Omental fat pad (tissue), 4 donors: ENCODE data around the gene NELFB. TPM values are rescaled to one million over a fixed set of nuclear protein-coding genes. Genes with fewer than 3 reads are reported as not detected.

Source experiments
- ATAC-seq: fragments of 150-250 bp; one replicate; pipeline ENCODE4 v1.9.1; 2016; ENCODE audit warnings: mild to moderate bottlenecking, moderate library complexity; ENCODE audit not compliant: low FRiP score
- DNase-seq: peaks from one replicate; pipeline ENCODE4 v3.0.0-alpha.2; 2019; ENCODE audit warnings: low spot score
- CTCF ChIP-seq, 3 donors: fragments of 450-650 bp; IDR thresholded peaks; one replicate each; pipeline ENCODE4 v1.5.1; 2016 to 2017; ENCODE audit warnings: antibody characterized with exemption in 3 of 3, mild to moderate bottlenecking in 3 of 3, moderate library complexity in 2 of 3
- total RNA-seq, 4 donors: library from RNA; depleted of rRNA; stranded (reverse); fragments of >200 nt; gene quantifications; one replicate each; pipeline ENCODE4 v1.1.0, GENCODE V29; 2016

Gene NELFB
- total RNA-seq, 4 donors from 2014 or later, result 22.2 to 42.8 (median 34.2) TPM

- no peak for TF ChIP-seq CTCF (IDR thresholded peaks at IDR 0.05)
- ATAC-seq (no peak), DNase-seq (no peak)
Observed at GRCh38 chr9:137275588-137276472, 20.7 kb downstream of the NELFB start.

- DNase-seq (no peak), ATAC-seq (peak; percentile 25)
- no peak for TF ChIP-seq CTCF (IDR thresholded peaks at IDR 0.05)
Observed at GRCh38 chr9:137276473-137277328, 21.6 kb downstream of the NELFB start.

DNA sequence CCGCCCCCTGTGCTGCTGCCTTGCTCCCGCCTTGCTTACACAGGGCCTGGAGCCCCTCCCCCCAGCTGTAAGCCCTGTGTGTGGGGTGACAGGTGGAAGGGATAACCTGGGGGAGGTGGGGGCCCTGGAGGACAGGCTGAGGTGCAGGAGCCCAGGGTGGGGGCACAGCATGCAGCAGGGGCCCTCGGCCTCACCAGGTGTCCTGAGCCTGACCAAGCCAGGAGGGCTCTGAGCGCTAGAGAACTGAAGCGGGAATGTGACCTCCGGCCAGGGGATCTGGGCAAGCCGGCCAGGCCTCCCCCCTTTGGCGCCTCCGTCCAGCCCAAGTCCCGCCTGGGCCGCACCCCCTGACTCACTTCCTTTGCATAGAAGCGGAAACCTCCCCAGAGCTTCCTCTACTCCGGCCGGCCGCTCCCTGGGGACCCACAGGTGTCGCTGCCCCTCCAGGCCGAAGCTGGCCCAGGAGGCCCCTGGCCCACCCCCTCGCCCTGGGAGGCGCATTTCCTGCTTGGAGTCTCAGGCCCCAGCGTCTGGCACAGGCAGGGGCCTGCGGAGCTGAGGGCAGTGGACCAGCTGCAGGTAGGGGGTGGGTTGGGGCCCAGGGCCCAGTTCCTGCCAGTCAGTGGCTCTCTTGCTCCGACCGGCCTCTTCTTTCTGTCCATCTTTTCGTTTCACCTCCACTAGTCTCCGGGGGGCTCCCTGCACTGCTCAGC is 22.4 kb downstream of the NELFB start, which contains the start of gene TOR4A:
Gene TOR4A, plus strand, starts transcription at position 398 of the 713 bp plus-strand sequence. CDS start 964 bp downstream, outside the sequence.
- ATAC-seq (peak; percentile 83), DNase-seq (peak; percentile 79)
- TF ChIP-seq CTCF (IDR thresholded peaks at IDR 0.05), result no peak

DNA sequence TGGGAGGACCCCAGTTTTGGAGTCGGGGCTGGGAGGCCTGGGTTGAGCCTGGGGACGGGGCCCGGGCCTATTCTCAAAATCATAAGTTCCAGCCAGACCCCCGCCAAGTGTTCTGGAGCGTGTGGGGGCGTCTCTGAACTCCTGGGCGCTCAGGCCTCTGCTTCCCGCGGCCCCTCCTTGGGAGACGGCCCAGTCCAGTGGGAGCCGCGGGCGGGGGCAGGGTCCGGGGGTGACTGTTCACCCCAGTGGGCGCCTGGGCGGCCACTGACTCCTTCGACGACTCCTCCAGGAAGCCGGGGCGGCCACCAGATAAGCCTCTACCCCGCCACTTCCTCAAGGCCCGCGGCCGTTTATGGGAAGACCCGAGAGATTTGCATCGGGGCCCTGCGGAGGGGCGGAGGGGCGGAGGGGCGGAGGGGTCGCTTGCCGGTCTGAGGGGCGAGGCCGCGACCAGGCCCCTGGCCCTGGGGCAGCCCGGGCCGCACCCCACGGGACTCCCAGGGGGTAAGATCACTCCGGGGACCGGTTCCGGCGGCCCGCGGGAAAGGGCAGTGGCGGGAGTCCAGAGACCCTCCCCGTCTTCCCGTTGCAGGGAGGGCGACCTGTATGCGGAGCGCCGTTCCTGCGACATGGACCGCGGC is 23.1 kb downstream of the NELFB start:
- no peak for DNase-seq
- TF ChIP-seq CTCF (IDR thresholded peaks at IDR 0.05), result no peak
- peak; percentile 10 for ATAC-seq

DNA sequence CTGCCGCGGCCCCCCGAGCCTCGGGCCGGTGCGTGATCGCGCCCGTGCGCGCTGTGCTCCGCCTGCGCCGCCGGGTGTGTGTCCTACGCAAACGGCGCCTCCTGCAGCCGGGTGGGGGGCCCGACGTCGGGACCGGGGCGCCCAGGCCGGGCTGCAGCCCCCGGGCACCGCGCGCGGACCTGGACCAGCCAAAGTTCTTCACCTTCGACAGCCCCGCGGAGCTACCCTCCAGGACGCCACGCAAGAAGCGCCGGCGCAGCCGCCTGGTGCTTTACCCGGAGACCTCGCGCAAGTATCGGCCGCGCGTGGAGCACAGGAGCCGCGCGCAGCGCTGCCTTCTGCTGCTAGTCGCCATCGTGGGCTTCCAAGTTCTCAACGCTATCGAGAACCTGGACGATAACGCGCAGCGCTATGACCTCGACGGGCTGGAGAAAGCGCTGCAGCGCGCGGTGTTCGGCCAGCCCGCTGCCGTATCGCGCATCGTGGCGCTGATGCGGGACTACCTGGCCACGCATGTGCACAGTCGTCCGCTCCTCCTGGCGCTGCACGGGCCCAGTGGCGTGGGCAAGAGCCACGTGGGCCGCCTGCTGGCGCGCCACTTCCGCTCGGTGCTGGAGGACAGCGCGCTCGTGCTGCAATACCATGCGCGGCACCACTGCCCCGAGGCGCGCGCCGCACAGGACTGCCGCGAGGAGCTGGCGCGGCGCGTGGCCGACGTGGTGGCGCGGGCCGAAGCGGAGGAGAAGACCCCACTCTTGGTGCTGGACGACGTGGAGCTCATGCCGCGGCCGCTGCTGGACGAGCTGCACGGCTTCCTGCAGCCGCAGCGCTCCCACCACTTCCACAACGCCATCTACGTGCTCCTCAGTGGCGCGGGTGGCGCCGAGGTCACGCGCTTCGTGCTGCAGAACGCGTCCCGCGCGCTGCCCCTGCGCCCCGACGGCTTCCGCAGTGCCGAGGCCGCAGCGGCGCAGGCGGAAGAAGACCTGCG is 23.9 kb downstream of the NELFB start:
- no peak for ATAC-seq
- no peak for TF ChIP-seq CTCF (IDR thresholded peaks at IDR 0.05)
- no peak for DNase-seq
